Heart left ventricle (tissue), 16 donors: Measurements from ENCODE around the gene SLC7A14. TPM values are rescaled to one million over a fixed set of nuclear protein-coding genes. Genes with fewer than 3 reads are reported as not detected.

Experiments
- ATAC-seq, 4 donors: fragments of 200-7000 bp; cut with Tn5 transposase; one replicate each; pipeline ENCODE4 v1.9.1; 2020 to 2022; ENCODE audit warnings: moderate library complexity in 4 of 4, mild to moderate bottlenecking in 3 of 4, moderate number of reproducible peaks in 1 of 4
- DNase-seq, 5 donors: peaks; one replicate each; pipeline ENCODE4 v3.0.0-alpha.2; 2020
- H3K27ac ChIP-seq, 12 donors: fragments of 200-600 bp; sonication (generic) in 4 of 12; one replicate each; pipeline versions ENCODE4 v1.5.0 to v1.8.0; 2016 to 2022; ENCODE audit warnings: mild to moderate bottlenecking in 2 of 12
- H3K27me3 ChIP-seq, 9 donors: fragments of 200-600 bp; sonication (generic) in 2 of 9; one replicate each; pipeline versions ENCODE4 v1.5.1 to v1.8.0; 2016 to 2022; ENCODE audit warnings: mild to moderate bottlenecking in 3 of 9
- H3K36me3 ChIP-seq, 9 donors: fragments of 200-600 bp; sonication (generic) in 2 of 9; one replicate each; pipeline versions ENCODE4 v1.5.0 to v1.8.0; 2018 to 2022; ENCODE audit warnings: mild to moderate bottlenecking in 2 of 9
- H3K4me1 ChIP-seq, 12 donors: fragments of 200-600 bp; sonication (generic) in 4 of 12; one replicate each; pipeline versions ENCODE4 v1.5.0 to v1.8.0; 2016 to 2022; ENCODE audit warnings: mild to moderate bottlenecking in 3 of 12
- H3K4me3 ChIP-seq, 12 donors: fragments of 200-600 bp; sonication (generic) in 4 of 12; one replicate each; pipeline versions ENCODE4 v1.5.0 to v1.8.0; 2017 to 2022; ENCODE audit warnings: mild to moderate bottlenecking in 9 of 12, moderate library complexity in 4 of 12
- H3K9me3 ChIP-seq, 12 donors: fragments of 200-600 bp; sonication (generic) in 4 of 12; one replicate each; pipeline versions ENCODE4 v1.5.0 to v1.8.0; 2016 to 2022; ENCODE audit warnings: mild to moderate bottlenecking in 1 of 12
- POLR2A ChIP-seq, 2 donors: fragments of 450-650 bp; IDR thresholded peaks; one replicate each; pipeline ENCODE4 v1.6.1; 2017; ENCODE audit warnings: antibody characterized with exemption in 2 of 2, mild to moderate bottlenecking in 2 of 2, moderate library complexity in 2 of 2
- WGBS, 4 donors: extraction: QIAGEN DNeasy Blood & Tissue Kit in 2 of 4; methylation state at CpG; one replicate each; pipeline versions ENCODE4 v1.1.5 to v1.1.7; 2013 to 2018; 5-methylcytosine and 5-hydroxymethylcytosine counted together
- intact Hi-C, 10 donors: fragments of 100-400 bp; cut with DNase I; formaldehyde crosslinking; loops; one replicate each; pipeline versions ENCODE4 v1.11.1 to v1.14.2; 2022
- polyA plus RNA-seq, 2 donors: library from polyadenylated mRNA; stranded (reverse); fragments of 200-250 nt; gene quantifications; one replicate each; pipeline ENCODE4 v1.2.3, GENCODE V29; 2013
- total RNA-seq, 9 donors: library from RNA; depleted of rRNA in 2 of 9; stranded (reverse); fragments of >200 nt in 2 of 9; fragmentation: NEBNext Ultra II Directional in 3 of 9; extraction: Animal tissue kit (Norgen Biotek cat#: 25700) in 3 of 9; gene quantifications; one replicate each; pipeline versions ENCODE4 v1.1.0 to v1.2.4, GENCODE V29; 2016 to 2023
- TF ChIP-seq, protein P1 (sequence below), 12 donors: fragments of 200-600 bp; sonication (generic) in 4 of 12; IDR thresholded peaks; one replicate each; pipeline versions ENCODE4 v1.5.0 to v1.8.0; 2018 to 2022; ENCODE audit warnings: antibody characterized with exemption in 12 of 12, mild to moderate bottlenecking in 5 of 12
- donor health status: ischemic (EF 13 %, LVEDD 7.1; RV severe dilation, severe dysfunction).
- donor health status: healthy with polysubstance abuse.
- donor health status: DM: no; HTN: yes; CAD: no.
- donor health status: DM: no; HTN: no; CAD: no.
- donor health status: ischemic (EF 25% LVEDD 6.9; RV normal size, moderate dysfunction).
- donor health status: ischemic (EF 25% LVEDD 5.7; RV mildly dilated, moderate dysfunction).
- donor health status: healthy.
- donor health status: DM: yes; HTN: yes; CAD: no.
- donor health status: ischemic (EF 35%, LVEDD 5.7; RV mildly dilated, moderate dysfunction).
- donor health status: nonischemic (EF 11% LVEDD 7.7; RV severe dilation, severe dysfunction).
- donor health status: DM: yes; HTN: yes; CAD: no.
- donor health status: PGD.
- donor health status: ischemic (EF 29% LVEDD 5.4; RV normal size, mild dysfunction).
- donor health status: nonischemic (EF 23%, LVEDD 6.1; RV moderate dilation, normal function).

SLC7A14 gene
- total and polyA plus RNA-seq, 11 donors, result 0.02 TPM; not detected in 9

DNA sequence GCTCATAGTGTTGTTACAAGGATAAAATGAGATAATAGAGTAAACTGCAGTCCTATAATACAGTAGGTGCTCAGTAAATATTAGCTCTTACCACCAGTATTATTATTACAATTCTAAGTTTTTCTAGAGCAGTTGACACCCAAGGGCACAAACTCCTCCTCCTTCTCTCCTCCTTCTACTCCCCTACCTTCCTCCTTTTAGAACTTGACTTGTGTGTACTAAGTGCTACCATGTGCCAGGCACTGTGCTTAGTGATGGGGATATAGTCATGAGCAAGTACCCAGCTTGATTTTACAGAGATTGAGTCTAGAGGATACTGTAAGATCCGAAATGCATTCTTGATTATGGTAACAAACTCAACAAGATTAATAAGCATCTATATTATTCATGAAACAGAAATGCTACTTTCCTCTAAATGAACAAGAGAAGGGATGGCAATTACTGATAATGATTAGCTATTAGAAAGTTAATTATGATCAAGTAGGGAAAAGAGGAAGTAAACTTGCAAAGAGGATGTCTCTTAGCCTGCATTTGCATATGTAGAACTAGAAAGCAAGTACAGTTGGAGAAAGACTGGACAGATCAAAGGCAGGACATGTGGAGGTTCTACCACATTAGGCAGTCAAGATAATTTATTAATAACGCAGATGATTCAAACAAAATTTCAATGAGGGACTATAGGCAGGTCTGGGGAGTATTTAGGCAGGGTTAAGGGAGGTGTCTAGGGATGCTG lies 94.9 kb downstream of the SLC7A14 start:
- WGBS, 4 donors, result 91 to 97% (median 93%) methylated on average over 2 of the region's 2 CpGs
- TF ChIP-seq POLR2A (IDR thresholded peaks at IDR 0.05), result no peak
- TF ChIP-seq, protein P1, sequence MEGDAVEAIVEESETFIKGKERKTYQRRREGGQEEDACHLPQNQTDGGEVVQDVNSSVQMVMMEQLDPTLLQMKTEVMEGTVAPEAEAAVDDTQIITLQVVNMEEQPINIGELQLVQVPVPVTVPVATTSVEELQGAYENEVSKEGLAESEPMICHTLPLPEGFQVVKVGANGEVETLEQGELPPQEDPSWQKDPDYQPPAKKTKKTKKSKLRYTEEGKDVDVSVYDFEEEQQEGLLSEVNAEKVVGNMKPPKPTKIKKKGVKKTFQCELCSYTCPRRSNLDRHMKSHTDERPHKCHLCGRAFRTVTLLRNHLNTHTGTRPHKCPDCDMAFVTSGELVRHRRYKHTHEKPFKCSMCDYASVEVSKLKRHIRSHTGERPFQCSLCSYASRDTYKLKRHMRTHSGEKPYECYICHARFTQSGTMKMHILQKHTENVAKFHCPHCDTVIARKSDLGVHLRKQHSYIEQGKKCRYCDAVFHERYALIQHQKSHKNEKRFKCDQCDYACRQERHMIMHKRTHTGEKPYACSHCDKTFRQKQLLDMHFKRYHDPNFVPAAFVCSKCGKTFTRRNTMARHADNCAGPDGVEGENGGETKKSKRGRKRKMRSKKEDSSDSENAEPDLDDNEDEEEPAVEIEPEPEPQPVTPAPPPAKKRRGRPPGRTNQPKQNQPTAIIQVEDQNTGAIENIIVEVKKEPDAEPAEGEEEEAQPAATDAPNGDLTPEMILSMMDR (IDR thresholded peaks at IDR 0.05), result no peak
- H3K4me3 ChIP-seq, result no peak overlapping the region
- ATAC-seq (no peak), DNase-seq (no peak)
- H3K4me1 ChIP-seq, result no peaks in the 10 kb centered on the region
- intact Hi-C loops, result no loop called here
- no peaks in the 10 kb centered on the region for H3K27me3 ChIP-seq
- H3K9me3 ChIP-seq, result no peaks in the 10 kb centered on the region
- H3K36me3 ChIP-seq, result no peaks in the 10 kb centered on the region
- no peak overlapping the region for H3K27ac ChIP-seq

DNA sequence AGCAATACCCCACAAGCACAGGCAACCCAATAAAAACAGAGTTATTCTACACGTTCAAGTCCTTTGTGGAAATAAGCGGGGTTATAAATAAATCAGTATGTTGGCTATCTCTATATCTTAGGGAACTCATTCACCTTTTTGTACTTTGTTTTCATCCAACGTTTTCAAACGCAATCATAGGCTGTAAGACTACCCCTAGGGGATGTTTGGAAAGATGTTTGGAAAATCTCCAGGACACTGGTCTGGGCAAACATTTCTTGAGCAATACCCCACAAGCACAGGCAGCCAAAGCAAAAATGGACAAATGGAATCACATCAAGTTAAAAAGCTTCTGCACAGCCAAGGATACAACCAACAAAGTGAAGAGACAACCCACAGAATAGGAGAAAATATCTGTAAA lies 97.1 kb downstream of the SLC7A14 start:
- Histone ChIP-seq H3K27me3 (no peaks in the 10 kb centered on the region), H3K9me3 (no peaks in the 10 kb centered on the region), H3K4me3 (no peak overlapping the region), H3K4me1 (no peaks in the 10 kb centered on the region), H3K27ac (no peak overlapping the region), H3K36me3 (no peaks in the 10 kb centered on the region)
- TF ChIP-seq POLR2A (IDR thresholded peaks at IDR 0.05), result no peak
- TF ChIP-seq, protein P1 (IDR thresholded peaks at IDR 0.05), result no peak
- WGBS, 4 donors, result 55 to 61% (median 58%) methylated on average over 4 of the region's 4 CpGs
- ATAC-seq (no peak), DNase-seq (no peak)
- intact Hi-C loops, result no loop called here

DNA sequence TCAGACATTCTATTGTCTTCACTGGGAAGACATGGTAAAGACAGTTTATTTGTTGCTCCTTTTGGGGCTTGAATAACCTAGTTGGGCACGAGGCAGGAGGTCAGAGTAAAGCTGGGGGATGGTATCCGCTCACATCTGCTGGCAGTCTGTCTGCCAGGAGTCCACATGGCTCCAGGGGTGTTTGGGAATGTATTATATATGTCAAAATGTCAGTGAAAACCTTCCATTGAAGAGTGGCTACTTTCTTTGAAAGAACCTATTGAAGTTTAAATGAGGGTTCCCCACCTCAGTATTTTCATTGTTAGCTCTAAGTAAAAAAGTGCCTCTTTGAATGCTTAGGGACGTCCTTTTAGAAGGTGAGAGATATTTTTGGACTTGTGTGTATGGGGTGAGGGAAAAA lies 98.8 kb downstream of the SLC7A14 start:
- intact Hi-C loops, result no loop called here

DNA sequence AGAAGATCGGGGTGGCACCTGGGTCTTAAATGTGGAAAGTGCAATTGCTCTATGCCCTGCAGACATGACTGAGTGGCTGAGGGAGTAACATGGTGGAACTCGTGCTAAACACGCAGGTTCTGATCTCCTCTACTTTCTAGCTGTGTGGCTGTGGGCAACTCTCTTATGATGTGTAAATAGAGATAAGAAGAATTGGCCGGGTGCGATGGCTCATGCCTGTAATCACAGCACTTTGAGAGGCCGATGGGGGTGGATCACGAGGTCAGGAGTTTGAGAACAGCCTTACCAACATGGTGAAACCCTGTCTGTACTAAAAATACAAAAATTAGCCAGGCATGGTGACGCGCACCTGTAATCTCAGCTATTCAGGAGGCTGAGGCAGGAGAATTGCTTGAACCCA lies 99.5 kb downstream of the SLC7A14 start:
- ATAC-seq (no peak), DNase-seq (no peak)
- Histone ChIP-seq H3K9me3 (no peaks in the 10 kb centered on the region), H3K36me3 (no peaks in the 10 kb centered on the region), H3K27me3 (no peaks in the 10 kb centered on the region), H3K4me1 (no peaks in the 10 kb centered on the region), H3K4me3 (no peak overlapping the region), H3K27ac (no peak overlapping the region)
- 84 to 92% (median 84%) methylated on average over 9 of the region's 9 CpGs for WGBS, 4 donors
- intact Hi-C loops, result no loop called here
- no peak for TF ChIP-seq POLR2A (IDR thresholded peaks at IDR 0.05)
- TF ChIP-seq, protein P1 (IDR thresholded peaks at IDR 0.05), result no peak

More for the DNA sequence above, 98.8 kb downstream of the SLC7A14 start:
- Histone ChIP-seq H3K9me3 (no peaks in the 10 kb centered on the region), H3K4me1 (no peaks in the 10 kb centered on the region), H3K27ac (no peak overlapping the region), H3K36me3 (no peaks in the 10 kb centered on the region), H3K4me3 (no peak overlapping the region), H3K27me3 (no peaks in the 10 kb centered on the region)
- ATAC-seq (no peak), DNase-seq (no peak)
- TF ChIP-seq POLR2A (IDR thresholded peaks at IDR 0.05), result no peak
- TF ChIP-seq, protein P1 (IDR thresholded peaks at IDR 0.05), result no peak
- 53 to 64% (median 60%) methylated on average over 3 of the region's 3 CpGs for WGBS, 4 donors
